HG02798 (cell line): ENCODE results near the gene STING1.
"Not testable (repeated sequence)": the region's sequence is repeated elsewhere in the genome, so short reads cannot be mapped to it uniquely, and the experiment has no call there.

Experiments used
- ATAC-seq: cut with Tn5 transposase; IDR thresholded peaks from one replicate; pipeline ENCODE4 v1.9.1; 2021; ENCODE audit warnings: mild to moderate bottlenecking; ENCODE audit not compliant: unreplicated experiment, poor library complexity

STING1 gene

GRCh38 chr5:139445325-139446170, 37.0 kb downstream of the STING1 start:
- no peak for ATAC-seq

GRCh38 chr5:139443831-139444453, 38.6 kb downstream of the STING1 start:
- ATAC-seq = no peak

- not testable (repeated sequence) for ATAC-seq
Observed at GRCh38 chr5:139440416-139440815, 42.1 kb downstream of the STING1 start.

GRCh38 chr5:139439013-139439903, 43.3 kb downstream of the STING1 start, which contains the start of gene DNAJC18:
DNAJC18 (minus strand) TSS chr5:139439525; CDS start chr5:139439445, 80 bp downstream.
- ATAC-seq = peak; percentile 93

GRCh38 chr5:139438707-139439012, 43.9 kb downstream of the STING1 start:
- no peak for ATAC-seq

GRCh38 chr5:139435676-139436075, 46.9 kb downstream of the STING1 start:
- ATAC-seq = no peak

- ATAC-seq = no peak
Observed at GRCh38 chr5:139431706-139432105, 50.9 kb downstream of the STING1 start.

- no peak for ATAC-seq
Observed at GRCh38 chr5:139430015-139430414, 52.5 kb downstream of the STING1 start.

- no peak for ATAC-seq
Observed at GRCh38 chr5:139426203-139426885, 56.2 kb downstream of the STING1 start.
